Hepatic stellate cell (primary cell): ENCODE measurements around the gene COL8A1.

Source experiments
- DNase-seq: peaks from one replicate; pipeline ENCODE4 v3.0.0; 2011; ENCODE audit warnings: low spot score

Gene COL8A1

GRCh38 chr3:99674086-99674789, 35.8 kb downstream of the COL8A1 start:
- DNase-seq: no peak

- DNase-seq: no peak
These were observed 39.6 kb downstream of the COL8A1 start for GRCh38 chr3:99678023-99678422.

GRCh38 chr3:99678896-99679295, 40.5 kb downstream of the COL8A1 start:
- no peak for DNase-seq

GRCh38 chr3:99681512-99681911, 43.1 kb downstream of the COL8A1 start:
- no peak for DNase-seq

- DNase-seq: no peak
These were observed 43.6 kb downstream of the COL8A1 start for GRCh38 chr3:99681976-99682375.

- DNase-seq: no peak
These were observed 45.1 kb downstream of the COL8A1 start for GRCh38 chr3:99683465-99683864.

- DNase-seq: no peak
These were observed 45.5 kb downstream of the COL8A1 start for GRCh38 chr3:99683876-99684275.

GRCh38 chr3:99684644-99685043, 46.2 kb downstream of the COL8A1 start:
- no peak for DNase-seq

GRCh38 chr3:99686469-99686868, 48.1 kb downstream of the COL8A1 start:
- DNase-seq: no peak

GRCh38 chr3:99686955-99687612, 48.7 kb downstream of the COL8A1 start:
- DNase-seq: peak; percentile 22

- no peak for DNase-seq
These were observed 52.5 kb downstream of the COL8A1 start for GRCh38 chr3:99690761-99691369.

GRCh38 chr3:99693636-99694035, 55.2 kb downstream of the COL8A1 start:
- no peak for DNase-seq

- DNase-seq: no peak
These were observed 58.1 kb downstream of the COL8A1 start for GRCh38 chr3:99696497-99696896.

- no peak for DNase-seq
These were observed 58.9 kb downstream of the COL8A1 start for GRCh38 chr3:99697250-99697649.

- DNase-seq: no peak
These were observed 60.5 kb downstream of the COL8A1 start for GRCh38 chr3:99698932-99699331.

GRCh38 chr3:99699841-99700240, 61.4 kb downstream of the COL8A1 start:
- peak; percentile 35 for DNase-seq

- DNase-seq: peak; percentile 12
These were observed 62.4 kb downstream of the COL8A1 start for GRCh38 chr3:99700631-99701268.

GRCh38 chr3:99702953-99703943, 64.9 kb downstream of the COL8A1 start:
- no peak for DNase-seq

GRCh38 chr3:99704417-99704816, 66.0 kb downstream of the COL8A1 start:
- no peak for DNase-seq

- no peak for DNase-seq
These were observed 68.0 kb downstream of the COL8A1 start for GRCh38 chr3:99706410-99706809.

GRCh38 chr3:99708207-99708745, 69.9 kb downstream of the COL8A1 start:
- no peak for DNase-seq
